Common myeloid progenitor, CD34-positive (primary cell): ENCODE measurements around the gene WDR90.

Experiments
- CTCF ChIA-PET: fragments of 350-600 bp; sonication (Branson Sonifier 250); formaldehyde crosslinking; loops from one replicate; lab custom pipeline; 2021; ENCODE audit warnings: antibody characterized with exemption; lab: Charles Lee
- POLR2A ChIA-PET: fragments of 350-600 bp; sonication (Branson Sonifier 250); formaldehyde crosslinking; loops from one replicate; lab custom pipeline; 2021; ENCODE audit warnings: antibody characterized with exemption; lab: Charles Lee
- DNase-seq, 3 donors: peaks; one replicate each; pipeline versions ENCODE4 v3.0.0 to v3.0.0-alpha.2; 2013
- H3K27ac ChIP-seq, 2 experiments: 1 replicate in 1 of 2; 2 replicates in 1 of 2; pipeline ENCODE4 v1.7.0; 2013; ENCODE audit warnings: inconsistent platforms in 2 of 2, low read length in 2 of 2, mild to moderate bottlenecking in 2 of 2, low read depth in 1 of 2, moderate library complexity in 1 of 2; ENCODE audit not compliant: severe bottlenecking in 2 of 2, insufficient read depth in 1 of 2, poor library complexity in 1 of 2
- H3K27me3 ChIP-seq, 5 experiments: replicated peaks in 2 of 5; 1 replicate in 3 of 5; 2 replicates in 2 of 5; pipeline versions ENCODE4 v1.6.1 to v1.7.0; 2013; ENCODE audit warnings: low read length in 4 of 5, mild to moderate bottlenecking in 2 of 5, moderate library complexity in 2 of 5, inconsistent platforms in 1 of 5; ENCODE audit not compliant: insufficient read depth in 5 of 5, control insufficient read depth in 4 of 5
- H3K36me3 ChIP-seq, 4 experiments: 1 replicate in 2 of 4; 2 replicates in 2 of 4; pipeline versions ENCODE4 v1.6.1 to v1.7.0; 2013; ENCODE audit warnings: low read length in 3 of 4, control low read depth in 1 of 4, mild to moderate bottlenecking in 1 of 4; ENCODE audit not compliant: control insufficient read depth in 4 of 4, insufficient read depth in 4 of 4
- H3K4me1 ChIP-seq, 4 experiments: 1 replicate in 3 of 4; 2 replicates in 1 of 4; pipeline versions ENCODE4 v1.6.1 to v1.7.1; 2013; ENCODE audit warnings: low read length in 3 of 4, mild to moderate bottlenecking in 3 of 4, control low read depth in 1 of 4, inconsistent platforms in 1 of 4, moderate library complexity in 1 of 4; ENCODE audit not compliant: control insufficient read depth in 4 of 4, insufficient read depth in 4 of 4; ENCODE audit errors: control extremely low read depth in 1 of 4
- H3K4me3 ChIP-seq, 7 experiments: 1 replicate in 4 of 7; 2 replicates in 3 of 7; pipeline versions ENCODE4 v1.5.1 to v1.7.0; 2013; ENCODE audit warnings: mild to moderate bottlenecking in 7 of 7, low read length in 6 of 7, moderate library complexity in 6 of 7, inconsistent platforms in 2 of 7, low read depth in 2 of 7, control low read depth in 1 of 7; ENCODE audit not compliant: insufficient read depth in 4 of 7, control insufficient read depth in 1 of 7; ENCODE audit errors: extremely low read depth in 1 of 7
- H3K9me3 ChIP-seq, 5 experiments: 1 replicate in 4 of 5; 2 replicates in 1 of 5; pipeline versions ENCODE4 v1.6.1 to v1.7.1; 2013; ENCODE audit warnings: low read length in 4 of 5, mild to moderate bottlenecking in 2 of 5, inconsistent platforms in 1 of 5, low read depth in 1 of 5, moderate library complexity in 1 of 5; ENCODE audit not compliant: control insufficient read depth in 4 of 5, insufficient read depth in 2 of 5; ENCODE audit errors: control extremely low read depth in 1 of 5
- WGBS: methylation state at CpG from one replicate; pipeline ENCODE4 v1.1.5; 2013; ENCODE audit not compliant: insufficient coverage; 5-methylcytosine and 5-hydroxymethylcytosine counted together

WDR90 gene

DNA sequence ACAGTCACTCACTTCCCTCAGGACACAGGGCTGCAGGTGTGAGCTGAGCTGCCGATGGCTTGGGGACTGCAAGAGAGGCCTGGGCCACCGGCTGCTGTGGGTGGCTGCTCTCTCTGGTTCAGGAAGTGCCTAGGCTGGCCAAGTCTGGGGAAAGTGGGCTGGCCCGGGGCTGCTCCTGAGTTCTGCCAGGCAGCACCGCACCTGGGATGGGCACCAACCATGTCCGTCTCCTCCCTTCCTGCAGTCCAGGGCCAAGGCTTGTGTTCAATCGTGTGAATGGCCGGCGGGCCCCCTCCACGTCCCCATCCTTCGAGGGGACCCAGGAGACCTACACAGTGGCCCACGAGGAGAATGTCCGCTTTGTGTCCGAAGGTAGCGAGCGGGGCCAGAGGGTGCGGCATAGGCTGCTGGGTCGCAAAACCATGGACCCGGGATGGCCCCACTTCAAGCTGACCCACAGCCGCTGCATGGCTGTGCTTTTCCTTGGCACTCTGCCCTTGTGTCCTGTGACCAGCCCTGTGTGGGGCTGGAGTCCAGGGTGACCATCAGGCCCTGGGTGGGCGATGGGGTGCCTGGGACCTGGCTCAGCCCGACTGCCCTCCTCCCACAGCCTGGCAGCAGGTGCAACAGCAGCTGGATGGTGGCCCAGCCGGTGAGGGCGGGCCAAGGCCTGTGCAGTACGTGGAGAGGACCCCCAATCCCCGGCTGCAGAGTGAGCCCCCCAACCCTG lies 1.8 kb upstream of the WDR90 start:
- H3K27ac ChIP-seq = no peak overlapping the region
- CTCF ChIA-PET = interaction anchor here (1.2 to 1.5 kb wide), 2 partner anchors 42 to 70 kb away, joined by 3 to 5 read pairs; no protein-coding TSS in a partner anchor
- POLR2A ChIA-PET = interaction anchor here (0.7 kb wide), 1 partner anchor 1854 kb away, joined by 3 read pairs; no protein-coding TSS in a partner anchor
- no peaks in the 10 kb centered on the region for H3K9me3 ChIP-seq
- H3K4me3 ChIP-seq = no peak overlapping the region
- H3K4me1 ChIP-seq = peaks cover 0 to 40% (median 39%) of the 10 kb centered on the region in 4 experiments
- no peak for DNase-seq
- WGBS = 94% methylated on average over 13 of the region's 25 CpGs
- H3K36me3 ChIP-seq = peaks cover 0 to 28% (median 2%) of the 10 kb centered on the region in 4 experiments
- H3K27me3 ChIP-seq = no peaks in the 10 kb centered on the region

DNA sequence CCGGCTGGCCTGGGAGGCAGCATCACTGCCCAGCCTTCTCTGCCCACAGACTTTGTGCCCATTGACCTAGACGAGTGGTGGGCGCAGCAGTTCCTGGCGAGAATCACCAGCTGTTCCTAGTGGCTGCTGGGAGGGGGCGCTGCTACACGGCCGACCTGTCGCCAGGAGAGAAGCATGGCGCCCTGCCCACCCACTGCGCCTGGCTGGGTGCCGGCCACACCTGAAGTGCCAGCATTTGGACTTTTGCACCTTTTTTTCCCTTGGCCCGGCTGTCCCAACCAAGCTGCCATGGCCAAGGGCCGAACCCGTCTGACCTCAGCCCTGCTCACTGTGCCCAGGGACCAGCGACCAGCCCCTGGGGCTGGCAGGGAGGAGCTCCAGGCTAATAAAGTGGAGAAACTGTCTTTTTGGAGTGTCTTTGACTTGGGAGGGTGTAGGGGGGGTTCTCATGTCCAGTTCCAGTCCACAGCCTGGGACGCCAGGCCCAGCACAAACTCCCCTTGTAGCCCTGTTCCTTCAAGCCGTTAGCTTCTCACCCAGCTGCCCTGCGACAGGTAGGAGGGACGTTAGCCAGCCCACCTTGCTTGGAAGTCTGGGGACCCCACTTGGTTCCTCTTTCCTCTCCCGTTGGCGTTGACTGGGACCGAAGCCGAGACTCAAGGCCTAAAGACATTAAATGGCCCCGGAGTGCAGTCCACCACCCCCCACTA lies 939 bp upstream of the WDR90 start:
- 46% methylated on average over 16 of the region's 24 CpGs for WGBS
- peak in 2 of 3 donors; percentile 47 to 56 for DNase-seq
- Histone ChIP-seq H3K9me3 (no peaks in the 10 kb centered on the region), H3K27ac (peak overlapping the region; percentile 79 to 88), H3K4me1 (peaks cover 0 to 31% (median 31%) of the 10 kb centered on the region in 4 experiments), H3K27me3 (no peaks in the 10 kb centered on the region), H3K36me3 (peaks cover 0 to 37% (median 5%) of the 10 kb centered on the region in 4 experiments), H3K4me3 (peak overlapping the region in 6 of 7 experiments; percentile 38 to 81 (median 74))
- CTCF ChIA-PET = interaction anchor here (0.9 to 2.0 kb wide), 4 partner anchors 12 to 71 kb away, joined by 3 to 5 read pairs (median 4); partner anchors contain the start of gene METTL26
- POLR2A ChIA-PET = interaction anchor here (0.7 kb wide), 1 partner anchor 1853 kb away, joined by 3 read pairs; no protein-coding TSS in a partner anchor

DNA sequence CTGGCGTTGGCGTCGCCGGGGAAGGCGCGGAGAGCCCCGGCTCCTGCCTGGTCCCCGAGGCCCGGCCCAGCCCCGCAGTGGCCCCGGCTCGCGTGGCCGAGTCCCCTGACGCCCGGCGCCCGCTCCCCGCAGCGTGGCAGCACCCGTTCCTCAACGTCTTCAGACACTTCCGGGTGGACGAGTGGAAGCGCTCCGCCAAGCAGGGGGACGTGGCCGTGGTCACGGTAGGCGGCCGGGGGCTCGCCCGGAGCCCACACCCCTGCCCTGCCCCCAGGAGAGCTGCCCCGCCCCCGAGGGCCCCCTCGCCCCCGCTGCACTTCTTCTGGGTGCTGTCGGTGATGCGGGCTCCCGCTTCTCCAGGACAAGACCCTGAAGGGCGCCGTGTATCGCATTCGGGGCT lies 466 bp downstream of the WDR90 start:
- H3K4me1 ChIP-seq = peaks cover 0 to 31% (median 30%) of the 10 kb centered on the region in 4 experiments
- ChIA-PET CTCF (interaction anchor here (0.9 to 3.1 kb wide), 3 partner anchors 10 to 18 kb away, joined by 3 to 16 read pairs (median 5); partner anchors contain the start of genes METTL26 and RHOT2), POLR2A (interaction anchor here (0.7 kb wide), 1 partner anchor 41 kb away, joined by 4 read pairs; the partner anchor contains the start of gene WDR24)
- DNase-seq = peak in 1 of 3 donors; percentile 14
- peak overlapping the region in 1 of 2 experiments; percentile 88 for H3K27ac ChIP-seq
- peak overlapping the region; percentile 35 to 81 (median 73) for H3K4me3 ChIP-seq
- 4% methylated on average over 38 of the region's 44 CpGs for WGBS
- H3K9me3 ChIP-seq = no peaks in the 10 kb centered on the region
- peaks cover 0 to 46% (median 6%) of the 10 kb centered on the region in 4 experiments for H3K36me3 ChIP-seq
- no peaks in the 10 kb centered on the region for H3K27me3 ChIP-seq

DNA sequence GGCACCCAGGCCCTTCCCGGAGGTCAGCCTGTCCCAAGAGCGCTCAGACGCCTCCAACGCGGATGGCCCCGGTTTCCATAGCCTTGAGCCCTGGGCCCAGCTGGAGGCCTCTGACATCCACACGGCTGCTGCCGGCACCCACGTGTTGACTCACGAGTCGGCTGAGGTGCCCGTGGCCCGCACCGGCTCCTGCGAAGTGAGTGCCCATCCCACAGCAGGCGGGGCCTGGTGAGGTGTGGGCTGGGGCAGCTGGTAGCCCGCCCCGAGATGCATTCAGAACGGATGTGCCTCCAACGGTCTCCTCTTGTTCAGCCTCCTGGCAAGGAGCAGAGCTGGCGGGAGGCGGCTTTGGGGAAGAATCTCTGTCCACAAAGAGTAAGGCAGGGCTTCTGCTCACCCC lies 2.7 kb downstream of the WDR90 start:
- peaks cover 0 to 54% (median 11%) of the 10 kb centered on the region in 4 experiments for H3K36me3 ChIP-seq
- H3K27me3 ChIP-seq = no peaks in the 10 kb centered on the region
- H3K4me3 ChIP-seq = no peak overlapping the region
- no peaks in the 10 kb centered on the region for H3K9me3 ChIP-seq
- ChIA-PET POLR2A (no interaction called here), CTCF (interaction anchor here (1.5 to 3.1 kb wide), 3 partner anchors 7 to 52 kb away, joined by 4 to 16 read pairs (median 5); partner anchors contain the start of gene STUB1)
- WGBS = 96% methylated on average over 22 of the region's 22 CpGs
- H3K4me1 ChIP-seq = peaks cover 0 to 31% (median 30%) of the 10 kb centered on the region in 4 experiments
- no peak overlapping the region for H3K27ac ChIP-seq
- DNase-seq = no peak

DNA sequence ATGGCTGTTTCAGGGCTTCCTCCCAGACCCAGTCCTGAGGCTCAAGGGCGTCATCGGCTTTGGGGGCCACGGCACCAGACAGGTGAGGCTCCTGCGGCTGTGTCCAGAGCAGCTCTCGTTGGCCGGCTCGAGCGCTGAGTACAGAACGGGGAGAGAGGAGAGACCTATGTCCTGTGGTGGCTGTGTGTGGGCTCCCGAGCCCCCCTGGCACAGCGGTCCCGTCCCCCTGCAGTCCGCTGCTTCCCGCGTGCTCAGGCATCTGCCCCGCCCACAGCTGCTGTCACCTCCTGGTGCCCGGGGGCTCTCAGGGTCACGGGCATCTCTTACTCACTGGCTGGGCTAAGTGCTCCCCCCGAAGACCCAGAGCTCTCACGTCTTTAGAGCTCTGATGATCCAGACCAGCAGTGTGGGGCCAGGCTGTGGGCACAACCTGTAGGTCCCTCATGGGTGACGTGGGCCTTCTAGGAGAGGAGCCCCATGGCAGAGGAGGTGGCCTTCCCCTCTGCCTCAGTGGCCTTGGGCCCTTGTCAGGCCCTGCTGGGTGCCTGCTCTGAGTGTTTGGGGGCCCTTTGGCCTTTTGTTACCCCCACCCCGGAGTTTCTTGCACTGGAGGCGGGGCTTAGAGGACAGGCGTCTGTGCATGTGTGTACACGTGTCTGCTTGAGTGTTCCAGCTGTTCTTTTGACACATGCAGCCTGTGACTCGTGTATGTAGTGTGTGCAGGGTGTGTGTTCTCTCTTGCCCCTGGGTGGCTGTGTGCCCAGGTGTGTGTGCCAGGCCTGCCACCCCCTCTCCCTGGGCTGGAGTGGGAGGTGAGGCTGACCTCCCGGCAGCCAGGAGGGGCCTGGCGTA lies 3.5 kb downstream of the WDR90 start:
- Histone ChIP-seq H3K27me3 (no peaks in the 10 kb centered on the region), H3K27ac (no peak overlapping the region), H3K4me1 (peaks cover 0 to 27% (median 25%) of the 10 kb centered on the region in 4 experiments), H3K9me3 (no peaks in the 10 kb centered on the region), H3K4me3 (no peak overlapping the region), H3K36me3 (peaks cover 0 to 56% (median 13%) of the 10 kb centered on the region in 4 experiments)
- POLR2A ChIA-PET = no interaction called here
- CTCF ChIA-PET = interaction anchor here (1.0 to 1.9 kb wide), 5 partner anchors 11 to 53 kb away, joined by 3 to 5 read pairs (median 4); partner anchors contain the start of genes METTL26 and STUB1
- 95% methylated on average over 26 of the region's 28 CpGs for WGBS
- DNase-seq = no peak

DNA sequence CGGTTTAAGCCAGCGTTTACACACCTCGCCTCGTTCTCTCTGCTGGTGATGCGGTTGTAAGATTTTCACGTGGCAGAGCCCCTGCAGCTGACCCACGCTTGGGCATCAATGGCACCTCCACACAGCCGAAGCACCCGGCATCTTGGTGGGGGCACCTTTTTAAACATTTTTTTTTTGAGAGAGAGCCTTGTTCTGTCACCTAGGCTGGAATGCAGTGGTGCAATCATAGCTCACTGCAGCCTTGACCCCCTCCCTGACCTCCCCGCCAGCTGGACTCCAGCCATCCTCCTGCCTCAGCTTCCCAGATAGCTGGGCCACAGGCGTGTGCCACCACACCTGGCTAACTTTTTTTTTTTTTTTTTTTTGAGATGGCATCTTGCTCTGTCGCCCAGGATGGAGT lies 4.9 kb downstream of the WDR90 start:
- Histone ChIP-seq H3K4me3 (no peak overlapping the region), H3K27me3 (no peaks in the 10 kb centered on the region), H3K27ac (no peak overlapping the region), H3K4me1 (peaks cover 0 to 14% (median 11%) of the 10 kb centered on the region in 4 experiments), H3K36me3 (peaks cover 0 to 69% (median 20%) of the 10 kb centered on the region in 4 experiments), H3K9me3 (no peaks in the 10 kb centered on the region)
- no peak for DNase-seq
- ChIA-PET POLR2A (no interaction called here), CTCF (interaction anchor here (0.6 to 1.8 kb wide), 4 partner anchors 9 to 31 kb away, joined by 3 to 4 read pairs (median 3); partner anchors contain the start of gene METTL26)
- WGBS = 95% methylated on average over 12 of the region's 12 CpGs
